ENCODE results near the gene FSD1L.

GRCh38 chr9:105458404-105458803 is 10.6 kb downstream of the FSD1L start:
- TF ChIP-seq POLR2A (IDR thresholded peaks at IDR 0.05; ENCODE audit: low read depth, low read length), result no peak
- TF ChIP-seq POLR2AphosphoS5 (IDR thresholded peaks at IDR 0.05; ENCODE audit: low read depth, low read length), result no peak
- TF ChIP-seq TAF1 (IDR thresholded peaks at IDR 0.05; ENCODE audit: low read depth, low read length), result no peak
